Measurements from ENCODE around the gene RFT1. TPM values are rescaled to one million over a fixed set of nuclear protein-coding genes. Genes with fewer than 3 reads are reported as not detected.

RFT1 gene
- polyA plus RNA-seq, 1 donor (not counting 4 experiments of a cell fraction or from before 2014, with no cell fraction given): 34.4 TPM

GRCh38 chr3:53140847-53141845 lies 10.9 kb upstream of the RFT1 start:
- Histone ChIP-seq H3K9me3 (ENCODE audit: control insufficient read depth, low read depth, low read length) (no peaks in the 10 kb centered on the region), H3K9ac (ENCODE audit: control insufficient read depth, extremely low read depth, insufficient read depth, low read length) (no peak overlapping the region), H3K4me3 (ENCODE audit: control insufficient read depth in 2 of 3, extremely low read depth in 1 of 3, insufficient read depth in 2 of 3, low read depth in 1 of 3, low read length in 3 of 3) (no peak overlapping the region), H3K27ac (ENCODE audit: control insufficient read depth, insufficient read depth, low read length) (no peak overlapping the region), H4K20me1 (ENCODE audit: control insufficient read depth, extremely low read depth, insufficient read depth, low read length) (no peaks in the 10 kb centered on the region), H3K79me2 (ENCODE audit: control insufficient read depth, insufficient read depth, low read length) (no peaks in the 10 kb centered on the region), H3K36me3 (ENCODE audit: control insufficient read depth in 2 of 2, extremely low read depth in 1 of 2, insufficient read depth in 2 of 2, low read length in 2 of 2) (no peaks in the 10 kb centered on the region), H3K4me1 (ENCODE audit: control insufficient read depth, extremely low read depth, insufficient read depth, low read length) (peaks cover 4% of the 10 kb centered on the region), H3K4me2 (ENCODE audit: control insufficient read depth, extremely low read depth, insufficient read depth, low read depth, low read length) (no peak overlapping the region), H3K9me1 (ENCODE audit: control insufficient read depth, extremely low read depth, insufficient read depth, low read length) (no peaks in the 10 kb centered on the region), H2AFZ (ENCODE audit: control insufficient read depth, low read length) (peak overlapping the region; percentile 0), H3K27me3 (ENCODE audit: control insufficient read depth, extremely low read depth, insufficient read depth, low read length) (no peaks in the 10 kb centered on the region)
- dilution Hi-C loops (cut with MboI; ENCODE audit: extremely low pct_ligation_motif_present, low sequenced_read_pairs): no loop called here
- no peak for TF ChIP-seq EZH2 (IDR thresholded peaks at IDR 0.05; ENCODE audit: low read length)
- TF ChIP-seq CTCF (optimal IDR thresholded peaks at IDR 0.05 in 1 of 3, IDR thresholded peaks at IDR 0.05 in 1 of 3, conservative IDR thresholded peaks at IDR 0.05 in 1 of 3; ENCODE audit: extremely low read depth in 1 of 3, insufficient read depth in 2 of 3, low read length in 3 of 3): no peak
- DNase-seq (ENCODE audit: low read depth, low spot score): no peak
- FAIRE-seq: no peak

GRCh38 chr3:53139906-53140846 lies 9.9 kb upstream of the RFT1 start:
- no peak for FAIRE-seq
- TF ChIP-seq EZH2 (IDR thresholded peaks at IDR 0.05; ENCODE audit: low read length): no peak
- no peak for TF ChIP-seq CTCF (optimal IDR thresholded peaks at IDR 0.05 in 1 of 3, IDR thresholded peaks at IDR 0.05 in 1 of 3, conservative IDR thresholded peaks at IDR 0.05 in 1 of 3; ENCODE audit: extremely low read depth in 1 of 3, insufficient read depth in 2 of 3, low read length in 3 of 3)

More at GRCh38 chr3:53139906-53140846, 9.9 kb upstream of the RFT1 start:
- Histone ChIP-seq H3K27ac (ENCODE audit: control insufficient read depth, insufficient read depth, low read length) (no peak overlapping the region), H3K9ac (ENCODE audit: control insufficient read depth, extremely low read depth, insufficient read depth, low read length) (no peak overlapping the region), H3K4me2 (ENCODE audit: control insufficient read depth, extremely low read depth, insufficient read depth, low read depth, low read length) (no peak overlapping the region), H4K20me1 (ENCODE audit: control insufficient read depth, extremely low read depth, insufficient read depth, low read length) (no peaks in the 10 kb centered on the region), H3K27me3 (ENCODE audit: control insufficient read depth, extremely low read depth, insufficient read depth, low read length) (no peaks in the 10 kb centered on the region), H3K4me1 (ENCODE audit: control insufficient read depth, extremely low read depth, insufficient read depth, low read length) (peaks cover 4% of the 10 kb centered on the region), H3K9me3 (ENCODE audit: control insufficient read depth, low read depth, low read length) (no peaks in the 10 kb centered on the region), H3K9me1 (ENCODE audit: control insufficient read depth, extremely low read depth, insufficient read depth, low read length) (no peaks in the 10 kb centered on the region), H2AFZ (ENCODE audit: control insufficient read depth, low read length) (no peak overlapping the region), H3K36me3 (ENCODE audit: control insufficient read depth in 2 of 2, extremely low read depth in 1 of 2, insufficient read depth in 2 of 2, low read length in 2 of 2) (no peaks in the 10 kb centered on the region), H3K4me3 (ENCODE audit: control insufficient read depth in 2 of 3, extremely low read depth in 1 of 3, insufficient read depth in 2 of 3, low read depth in 1 of 3, low read length in 3 of 3) (no peak overlapping the region), H3K79me2 (ENCODE audit: control insufficient read depth, insufficient read depth, low read length) (no peaks in the 10 kb centered on the region)
- dilution Hi-C loops (cut with MboI; ENCODE audit: extremely low pct_ligation_motif_present, low sequenced_read_pairs): no loop called here
- DNase-seq (ENCODE audit: low read depth, low spot score): no peak

Measured in keratinocyte (primary cell).